Neutrophil (primary cell): ENCODE measurements around the gene CDC14A.
A peak's percentile ranks its signal among the peaks of the same experiment; 100 is the strongest.

Experiments used
- H3K27ac ChIP-seq: fragments of 200-600 bp; sonication (generic); 2 replicates; pipeline ENCODE4 v1.5.1; 2016; ENCODE audit warnings: mild to moderate bottlenecking, moderate library complexity
- H3K27me3 ChIP-seq: fragments of 200-600 bp; sonication (generic); 2 replicates; pipeline ENCODE4 v1.6.0; 2016; ENCODE audit warnings: mild to moderate bottlenecking
- H3K36me3 ChIP-seq: fragments of 200-600 bp; sonication (generic); 2 replicates; pipeline ENCODE4 v1.5.1; 2017
- H3K4me1 ChIP-seq, 2 experiments: fragments of 200-600 bp in 1 of 2; sonication (generic) in 1 of 2; 1 replicate in 1 of 2; 2 replicates in 1 of 2; pipeline versions ENCODE4 v1.5.1 to v1.6.1; 2013 to 2016; ENCODE audit warnings: low read depth in 1 of 2, low read length in 1 of 2, mild to moderate bottlenecking in 1 of 2, moderate library complexity in 1 of 2; ENCODE audit not compliant: control insufficient read depth in 1 of 2, insufficient read depth in 1 of 2
- H3K4me3 ChIP-seq, 2 experiments: fragments of 200-600 bp in 1 of 2; sonication (generic) in 1 of 2; 1 replicate in 1 of 2; 2 replicates in 1 of 2; pipeline ENCODE4 v1.5.1; 2013 to 2016; ENCODE audit warnings: low read depth in 1 of 2, low read length in 1 of 2, mild to moderate bottlenecking in 1 of 2, moderate library complexity in 1 of 2
- H3K9me3 ChIP-seq: fragments of 200-600 bp; sonication (generic); 2 replicates; pipeline ENCODE4 v1.5.1; 2016
- TF ChIP-seq, protein P1 (sequence below): fragments of 200-600 bp; sonication (generic); IDR thresholded peaks from 2 replicates; pipeline ENCODE4 v1.5.1; 2016; ENCODE audit warnings: antibody characterized with exemption

The CDC14A gene

DNA sequence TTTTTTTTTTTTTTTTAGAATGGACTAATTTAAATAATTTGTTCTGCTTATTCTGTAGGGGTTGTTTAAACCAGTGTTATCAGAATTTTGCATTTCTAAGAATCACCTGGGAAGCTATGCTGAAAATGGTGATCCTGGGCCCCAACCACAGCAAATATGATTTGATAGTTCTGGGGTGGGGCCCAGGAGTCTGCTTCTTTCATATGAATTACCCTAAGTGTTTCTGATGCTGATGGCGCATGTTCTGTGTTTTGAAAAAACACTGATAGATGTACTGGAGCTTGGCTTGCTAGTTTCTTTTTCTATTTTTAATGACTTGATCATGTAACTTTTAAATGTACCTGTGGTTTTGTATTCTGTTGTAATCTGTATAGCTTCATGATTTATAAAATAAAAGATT lies 89.3 kb downstream of the CDC14A start:
- H3K9me3 ChIP-seq = no peaks in the 10 kb centered on the region
- H3K27me3 ChIP-seq = no peaks in the 10 kb centered on the region
- TF ChIP-seq, protein P1, sequence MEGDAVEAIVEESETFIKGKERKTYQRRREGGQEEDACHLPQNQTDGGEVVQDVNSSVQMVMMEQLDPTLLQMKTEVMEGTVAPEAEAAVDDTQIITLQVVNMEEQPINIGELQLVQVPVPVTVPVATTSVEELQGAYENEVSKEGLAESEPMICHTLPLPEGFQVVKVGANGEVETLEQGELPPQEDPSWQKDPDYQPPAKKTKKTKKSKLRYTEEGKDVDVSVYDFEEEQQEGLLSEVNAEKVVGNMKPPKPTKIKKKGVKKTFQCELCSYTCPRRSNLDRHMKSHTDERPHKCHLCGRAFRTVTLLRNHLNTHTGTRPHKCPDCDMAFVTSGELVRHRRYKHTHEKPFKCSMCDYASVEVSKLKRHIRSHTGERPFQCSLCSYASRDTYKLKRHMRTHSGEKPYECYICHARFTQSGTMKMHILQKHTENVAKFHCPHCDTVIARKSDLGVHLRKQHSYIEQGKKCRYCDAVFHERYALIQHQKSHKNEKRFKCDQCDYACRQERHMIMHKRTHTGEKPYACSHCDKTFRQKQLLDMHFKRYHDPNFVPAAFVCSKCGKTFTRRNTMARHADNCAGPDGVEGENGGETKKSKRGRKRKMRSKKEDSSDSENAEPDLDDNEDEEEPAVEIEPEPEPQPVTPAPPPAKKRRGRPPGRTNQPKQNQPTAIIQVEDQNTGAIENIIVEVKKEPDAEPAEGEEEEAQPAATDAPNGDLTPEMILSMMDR = no peak
- no peak overlapping the region for H3K27ac ChIP-seq
- H3K36me3 ChIP-seq = peaks cover 12% of the 10 kb centered on the region
- H3K4me1 ChIP-seq = peaks cover 0 to 10% of the 10 kb centered on the region in 2 experiments
- H3K4me3 ChIP-seq = no peak overlapping the region

DNA sequence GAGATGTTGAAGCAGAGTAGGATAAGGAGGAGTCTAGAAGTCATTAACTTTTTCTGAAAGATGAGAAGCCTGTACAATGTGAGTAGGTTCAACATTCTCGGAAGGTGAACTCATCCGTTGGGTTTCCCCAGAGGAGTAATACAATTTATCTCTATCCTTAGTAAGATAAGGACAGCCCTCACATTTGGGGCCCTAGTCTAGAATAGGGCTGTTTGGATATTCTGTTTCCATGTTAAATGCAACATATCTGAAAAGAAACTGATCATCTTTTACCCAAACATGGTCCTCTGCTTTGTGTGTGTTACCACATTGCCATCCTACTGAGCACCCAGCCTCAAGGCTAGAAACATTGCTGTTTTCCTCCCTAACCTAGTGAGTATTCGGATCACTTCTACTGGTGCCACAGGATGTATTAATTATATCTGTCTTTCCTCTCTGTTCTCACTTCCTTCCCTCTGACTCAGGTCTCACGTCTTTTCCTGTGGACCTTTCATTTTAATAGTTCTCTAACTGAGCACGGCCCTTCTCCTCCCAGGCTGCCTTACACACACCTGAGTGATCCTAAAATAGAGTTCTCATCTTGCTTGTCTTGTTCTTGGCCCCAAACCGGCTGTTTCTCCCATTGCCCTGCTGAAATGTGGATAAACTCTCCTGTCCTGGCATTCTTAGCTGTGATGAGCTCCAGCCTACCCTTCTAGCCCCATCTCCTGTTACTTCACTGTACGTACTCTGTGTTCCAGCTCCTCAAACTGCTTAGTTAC lies 91.7 kb downstream of the CDC14A start:
- Histone ChIP-seq H3K4me3 (no peak overlapping the region), H3K4me1 (peaks cover 0 to 20% of the 10 kb centered on the region in 2 experiments)
- TF ChIP-seq, protein P1 = no peak

DNA sequence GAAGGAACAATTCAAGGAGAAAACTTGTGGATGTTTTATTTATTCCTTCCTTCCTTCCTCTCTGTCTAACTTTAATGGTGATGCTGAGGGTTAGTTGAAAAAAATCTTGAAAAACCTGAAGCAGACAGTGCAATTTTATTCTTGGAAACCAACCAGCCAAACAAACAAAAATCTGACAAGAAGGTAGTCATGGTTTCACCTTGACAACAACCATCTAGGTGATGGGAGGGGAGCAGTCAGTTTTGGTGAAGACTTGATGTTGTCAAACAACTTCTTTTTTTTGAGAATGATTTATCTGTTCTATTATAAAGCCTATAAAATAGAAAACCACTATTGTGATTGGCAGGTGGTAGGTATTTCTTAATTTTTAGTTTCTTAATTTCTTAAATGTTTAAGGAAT lies 93.3 kb downstream of the CDC14A start:
- H3K9me3 ChIP-seq = no peaks in the 10 kb centered on the region
- no peaks in the 10 kb centered on the region for H3K27me3 ChIP-seq
- H3K27ac ChIP-seq = no peak overlapping the region
- H3K4me3 ChIP-seq = no peak overlapping the region
- H3K36me3 ChIP-seq = peaks cover 6% of the 10 kb centered on the region
- TF ChIP-seq, protein P1 = no peak
- H3K4me1 ChIP-seq = peaks cover 5 to 27% of the 10 kb centered on the region in 2 experiments

More for the DNA sequence above, 91.7 kb downstream of the CDC14A start:
- peak overlapping the region; percentile 32 for H3K27ac ChIP-seq
- H3K27me3 ChIP-seq = no peaks in the 10 kb centered on the region
- H3K9me3 ChIP-seq = no peaks in the 10 kb centered on the region
- peaks cover 17% of the 10 kb centered on the region for H3K36me3 ChIP-seq

DNA sequence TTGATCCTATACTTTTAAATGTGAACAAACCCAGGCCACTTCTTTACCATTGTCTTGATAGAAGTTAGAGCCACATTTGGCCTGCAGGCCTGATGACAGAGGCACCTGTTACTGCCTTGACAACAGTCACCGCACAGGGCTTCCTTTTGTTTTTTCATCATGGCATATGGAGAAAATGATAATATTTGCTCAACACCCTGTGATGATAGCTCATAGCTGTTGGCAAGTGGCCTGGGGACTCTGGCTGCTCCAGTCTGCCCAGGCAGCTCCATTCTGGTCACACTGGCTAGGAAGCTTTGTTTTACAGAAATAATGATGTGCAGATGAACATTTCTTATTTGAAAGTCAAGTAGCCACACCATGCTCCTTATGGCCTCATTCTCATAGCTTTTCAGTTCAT lies 96.1 kb downstream of the CDC14A start:
- TF ChIP-seq, protein P1 = no peak
- Histone ChIP-seq H3K27ac (peak overlapping the region; percentile 12), H3K4me3 (no peak overlapping the region), H3K36me3 (peaks cover 12% of the 10 kb centered on the region), H3K9me3 (no peaks in the 10 kb centered on the region), H3K4me1 (peaks cover 8 to 34% of the 10 kb centered on the region in 2 experiments), H3K27me3 (no peaks in the 10 kb centered on the region)

DNA sequence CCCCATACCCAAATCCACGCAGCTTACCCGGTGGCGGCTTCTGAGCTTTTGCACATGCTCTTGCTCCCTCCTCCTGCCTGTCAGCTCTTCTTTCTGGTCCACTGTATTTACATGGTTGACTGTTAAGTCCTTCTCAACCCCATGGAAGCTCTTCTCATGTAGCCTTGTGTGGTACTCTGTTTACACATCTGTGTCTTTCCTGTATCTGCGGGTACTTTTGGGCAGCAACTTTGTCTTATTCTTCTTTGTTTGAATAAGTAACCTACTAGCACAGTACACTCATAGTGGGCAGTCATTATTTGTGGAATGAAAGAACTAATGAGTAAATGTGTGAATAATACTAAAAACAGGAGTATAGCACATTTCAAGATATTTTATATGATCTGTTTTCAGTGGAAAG lies 97.2 kb downstream of the CDC14A start:
- Histone ChIP-seq H3K4me3 (no peak overlapping the region), H3K36me3 (peaks cover 12% of the 10 kb centered on the region), H3K27ac (no peak overlapping the region), H3K27me3 (no peaks in the 10 kb centered on the region), H3K9me3 (no peaks in the 10 kb centered on the region), H3K4me1 (peaks cover 8 to 23% of the 10 kb centered on the region in 2 experiments)
- TF ChIP-seq, protein P1 = no peak
